Liver (tissue), 3 donors: ENCODE data around the gene COL9A3.

Experiments
- ATF3 ChIP-seq: IDR thresholded peaks from 2 replicates; pipeline ENCODE4 v1.6.1; 2016; ENCODE audit warnings: antibody characterized with exemption
- CTCF ChIP-seq: fragments of 150-350 bp; IDR thresholded peaks from 2 replicates; pipeline ENCODE4 v1.5.1; 2017; ENCODE audit warnings: improper control_type of control experiment, low read depth, low read length; ENCODE audit not compliant: missing input control
- FOXA1 ChIP-seq: IDR thresholded peaks from 2 replicates; pipeline ENCODE4 v1.6.1; 2016; ENCODE audit warnings: antibody characterized with exemption
- GABPA ChIP-seq, 2 donors: IDR thresholded peaks in 1 of 2; conservative IDR thresholded peaks in 1 of 2; 2 replicates each; pipeline ENCODE4 v1.6.1; 2016; ENCODE audit warnings: antibody characterized with exemption in 2 of 2, mild to moderate bottlenecking in 1 of 2, moderate library complexity in 1 of 2
- HNF4G ChIP-seq: IDR thresholded peaks from 2 replicates; pipeline ENCODE4 v1.6.1; 2016; ENCODE audit warnings: antibody characterized with exemption
- JUND ChIP-seq, 2 donors: IDR thresholded peaks; 2 replicates each; pipeline ENCODE4 v1.6.1; 2016; ENCODE audit warnings: antibody characterized with exemption in 2 of 2
- MAX ChIP-seq: IDR thresholded peaks from 2 replicates; pipeline ENCODE4 v1.6.1; 2016; ENCODE audit warnings: antibody characterized with exemption
- RAD21 ChIP-seq, 2 donors: IDR thresholded peaks; 2 replicates each; pipeline ENCODE4 v1.6.1; 2016; ENCODE audit warnings: antibody characterized with exemption in 2 of 2, mild to moderate bottlenecking in 2 of 2
- REST ChIP-seq: IDR thresholded peaks from 2 replicates; pipeline ENCODE4 v1.6.1; 2016; ENCODE audit warnings: antibody characterized with exemption, mild to moderate bottlenecking
- SP1 ChIP-seq: IDR thresholded peaks from 2 replicates; pipeline ENCODE4 v1.6.1; 2018; ENCODE audit warnings: antibody characterized with exemption, mild to moderate bottlenecking
- TAF1 ChIP-seq: conservative IDR thresholded peaks from 2 replicates; pipeline ENCODE4 v1.6.1; 2016; ENCODE audit warnings: antibody characterized with exemption, mild to moderate bottlenecking
- ZBTB33 ChIP-seq: IDR thresholded peaks from 2 replicates; pipeline ENCODE4 v1.6.1; 2016; ENCODE audit warnings: antibody characterized with exemption
- donor health status: healthy.
- donor health status: healthy.

GRCh38 chr20:62836967-62837490 is 20.2 kb downstream of the COL9A3 start:
- TF ChIP-seq CTCF (no peak), ATF3 (no peak), SP1 (no peak), MAX (no peak), ZBTB33 (no peak), JUND (IDR thresholded peaks at IDR 0.05) (no peak), GABPA (IDR thresholded peaks at IDR 0.05 in 1 of 2, conservative IDR thresholded peaks at IDR 0.05 in 1 of 2) (no peak), FOXA1 (no peak), TAF1 (no peak), RAD21 (IDR thresholded peaks at IDR 0.05) (no peak), REST (no peak), HNF4G (no peak)
